Measurements from ENCODE around the gene SHOC1.

The SHOC1 gene

GRCh38 chr9:111806259-111806658, 11.5 kb upstream of the SHOC1 start:
- DNase-seq (ENCODE audit: low read depth): no peak
- no peak for TF ChIP-seq CTCF (IDR thresholded peaks at IDR 0.05; ENCODE audit: control insufficient read depth, extremely low read depth, insufficient read depth)
- no peak overlapping the region for H3K4me3 ChIP-seq (ENCODE audit: low read depth, low read length)

DNA sequence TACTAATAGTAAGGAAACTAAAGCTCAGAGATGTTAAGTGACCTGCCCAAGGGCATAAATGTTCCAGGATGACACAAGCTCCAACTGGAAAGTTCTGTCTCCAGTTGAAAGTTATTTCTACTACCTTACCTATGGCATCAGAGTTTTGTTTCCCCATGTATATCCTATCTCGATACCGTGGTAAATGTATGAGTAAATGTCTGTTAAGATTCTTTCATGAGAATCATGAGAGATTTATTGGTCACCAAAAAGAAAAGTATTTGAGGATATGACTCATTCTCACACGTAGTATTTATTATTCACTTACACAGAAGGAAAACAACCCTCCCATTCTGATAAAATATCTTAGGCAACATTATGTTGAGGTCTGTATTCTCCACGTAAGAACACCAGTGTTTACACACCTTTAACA, 11.1 kb upstream of the SHOC1 start:
- TF ChIP-seq CTCF (IDR thresholded peaks at IDR 0.05; ENCODE audit: control insufficient read depth, extremely low read depth, insufficient read depth): no peak
- no peak for DNase-seq (ENCODE audit: low read depth)
- H3K4me3 ChIP-seq (ENCODE audit: low read depth, low read length): no peak overlapping the region

GRCh38 chr9:111805262-111805661, 10.5 kb upstream of the SHOC1 start:
- no peak for TF ChIP-seq CTCF (IDR thresholded peaks at IDR 0.05; ENCODE audit: control insufficient read depth, extremely low read depth, insufficient read depth)
- no peak overlapping the region for H3K4me3 ChIP-seq (ENCODE audit: low read depth, low read length)

GRCh38 chr9:111804636-111805035, 9.9 kb upstream of the SHOC1 start:
- no peak overlapping the region for H3K4me3 ChIP-seq (ENCODE audit: low read depth, low read length)
- TF ChIP-seq CTCF (IDR thresholded peaks at IDR 0.05; ENCODE audit: control insufficient read depth, extremely low read depth, insufficient read depth): no peak
- no peak for DNase-seq (ENCODE audit: low read depth)

More at GRCh38 chr9:111805262-111805661, 10.5 kb upstream of the SHOC1 start:
- DNase-seq (ENCODE audit: low read depth): no peak

GRCh38 chr9:111803924-111804323, 9.2 kb upstream of the SHOC1 start:
- H3K4me3 ChIP-seq (ENCODE audit: low read depth, low read length): no peak overlapping the region
- DNase-seq (ENCODE audit: low read depth): no peak
- no peak for TF ChIP-seq CTCF (IDR thresholded peaks at IDR 0.05; ENCODE audit: control insufficient read depth, extremely low read depth, insufficient read depth)

DNA sequence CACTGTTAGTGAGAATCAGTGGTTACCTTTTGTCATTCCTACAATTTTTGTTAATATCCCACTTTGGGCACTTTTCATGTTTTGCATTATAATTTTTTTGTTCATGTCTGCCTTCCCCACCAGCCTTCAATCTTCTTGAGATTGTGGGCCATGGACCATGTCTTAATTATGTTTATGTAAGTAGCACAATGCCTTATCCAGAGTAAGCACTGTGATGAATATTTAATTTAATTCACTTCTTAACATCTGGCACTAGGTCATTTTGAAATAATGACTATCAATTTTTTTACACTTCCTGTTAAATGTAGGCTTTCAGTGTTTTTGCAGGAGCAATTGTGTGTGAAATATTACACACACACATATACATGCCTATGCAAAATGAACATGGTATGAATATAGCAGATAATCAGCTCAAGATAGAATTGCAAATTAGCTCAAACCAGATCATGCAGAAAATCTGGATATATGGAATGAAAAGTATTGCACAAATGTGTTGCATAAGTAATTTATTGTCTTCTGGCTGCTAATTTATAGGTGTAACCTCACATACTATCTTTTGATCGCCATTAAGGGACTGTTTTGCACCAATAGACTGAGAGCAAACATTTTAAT, 5.3 kb upstream of the SHOC1 start:
- H3K4me3 ChIP-seq (ENCODE audit: low read depth, low read length): no peak overlapping the region
- TF ChIP-seq CTCF (IDR thresholded peaks at IDR 0.05; ENCODE audit: control insufficient read depth, extremely low read depth, insufficient read depth): no peak
- DNase-seq (ENCODE audit: low read depth): no peak

DNA sequence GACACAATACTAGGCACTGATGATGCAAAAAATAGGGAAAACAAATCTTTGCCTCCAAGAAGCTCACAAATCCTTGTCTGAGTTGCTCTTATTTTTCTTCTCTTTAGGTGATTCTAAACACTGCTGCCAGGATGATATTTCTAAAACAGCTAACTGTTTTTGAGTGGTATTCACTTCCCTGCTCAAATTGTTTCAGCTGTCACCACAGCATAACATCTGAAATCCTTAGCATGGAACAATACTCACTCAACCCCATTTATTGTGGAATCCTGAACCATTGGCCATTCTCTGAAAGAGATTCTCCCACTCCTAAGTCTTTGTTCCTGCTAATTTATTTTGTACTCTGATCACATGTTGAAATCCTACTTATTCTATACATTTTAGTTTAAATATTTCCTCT, 4.8 kb upstream of the SHOC1 start:
- DNase-seq (ENCODE audit: low read depth): no peak
- H3K4me3 ChIP-seq (ENCODE audit: low read depth, low read length): no peak overlapping the region
- TF ChIP-seq CTCF (IDR thresholded peaks at IDR 0.05; ENCODE audit: control insufficient read depth, extremely low read depth, insufficient read depth): no peak

Data from LNCaP clone FGC (cell line).